NCI-H1092 (cell line): Measurements from ENCODE around the gene LONP2.

Experiments used
- DNase-seq: peaks from one replicate; lab custom pipeline; 2025; lab: John Stamatoyannopoulos, UW

The LONP2 gene, protein sequence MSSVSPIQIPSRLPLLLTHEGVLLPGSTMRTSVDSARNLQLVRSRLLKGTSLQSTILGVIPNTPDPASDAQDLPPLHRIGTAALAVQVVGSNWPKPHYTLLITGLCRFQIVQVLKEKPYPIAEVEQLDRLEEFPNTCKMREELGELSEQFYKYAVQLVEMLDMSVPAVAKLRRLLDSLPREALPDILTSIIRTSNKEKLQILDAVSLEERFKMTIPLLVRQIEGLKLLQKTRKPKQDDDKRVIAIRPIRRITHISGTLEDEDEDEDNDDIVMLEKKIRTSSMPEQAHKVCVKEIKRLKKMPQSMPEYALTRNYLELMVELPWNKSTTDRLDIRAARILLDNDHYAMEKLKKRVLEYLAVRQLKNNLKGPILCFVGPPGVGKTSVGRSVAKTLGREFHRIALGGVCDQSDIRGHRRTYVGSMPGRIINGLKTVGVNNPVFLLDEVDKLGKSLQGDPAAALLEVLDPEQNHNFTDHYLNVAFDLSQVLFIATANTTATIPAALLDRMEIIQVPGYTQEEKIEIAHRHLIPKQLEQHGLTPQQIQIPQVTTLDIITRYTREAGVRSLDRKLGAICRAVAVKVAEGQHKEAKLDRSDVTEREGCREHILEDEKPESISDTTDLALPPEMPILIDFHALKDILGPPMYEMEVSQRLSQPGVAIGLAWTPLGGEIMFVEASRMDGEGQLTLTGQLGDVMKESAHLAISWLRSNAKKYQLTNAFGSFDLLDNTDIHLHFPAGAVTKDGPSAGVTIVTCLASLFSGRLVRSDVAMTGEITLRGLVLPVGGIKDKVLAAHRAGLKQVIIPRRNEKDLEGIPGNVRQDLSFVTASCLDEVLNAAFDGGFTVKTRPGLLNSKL

DNA sequence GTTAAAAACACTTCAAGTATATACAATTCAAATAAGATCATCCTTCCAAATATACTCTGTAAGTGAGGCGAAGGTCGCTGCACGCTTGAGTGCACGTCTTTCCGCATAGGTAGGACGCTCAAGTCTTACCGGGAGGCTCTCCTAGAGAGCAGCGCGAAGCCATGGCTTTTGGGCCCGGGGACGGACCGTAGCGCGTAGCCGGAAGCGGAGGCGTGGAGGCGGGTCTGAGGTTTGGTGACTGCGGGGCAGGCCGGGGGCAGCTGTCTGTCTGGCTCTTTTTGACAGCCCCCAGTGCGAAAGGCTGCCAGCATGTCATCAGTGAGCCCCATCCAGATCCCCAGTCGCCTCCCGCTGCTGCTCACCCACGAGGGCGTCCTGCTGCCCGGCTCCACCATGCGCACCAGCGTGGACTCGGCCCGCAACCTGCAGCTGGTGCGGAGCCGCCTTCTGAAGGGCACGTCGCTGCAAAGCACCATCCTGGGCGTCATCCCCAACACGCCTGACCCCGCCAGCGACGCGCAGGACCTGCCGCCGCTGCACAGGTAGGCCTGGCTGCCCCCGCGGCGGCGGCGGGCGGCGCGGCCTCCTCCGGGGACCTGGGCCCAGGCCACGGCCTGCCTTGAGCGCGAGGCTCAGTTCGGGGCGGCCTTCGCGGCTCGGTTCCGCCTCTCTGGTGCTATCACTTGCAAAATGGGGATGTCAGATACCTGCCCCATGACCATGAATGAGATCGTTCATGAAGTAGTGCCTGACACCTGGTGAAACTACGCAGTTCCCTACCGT, at the start of gene LONP2:
Gene LONP2 (plus strand): TSS at position 221 of the 783 bp plus-strand sequence. CDS start 89 bp downstream, at position 310.
- peak; percentile 82 for DNase-seq

DNA sequence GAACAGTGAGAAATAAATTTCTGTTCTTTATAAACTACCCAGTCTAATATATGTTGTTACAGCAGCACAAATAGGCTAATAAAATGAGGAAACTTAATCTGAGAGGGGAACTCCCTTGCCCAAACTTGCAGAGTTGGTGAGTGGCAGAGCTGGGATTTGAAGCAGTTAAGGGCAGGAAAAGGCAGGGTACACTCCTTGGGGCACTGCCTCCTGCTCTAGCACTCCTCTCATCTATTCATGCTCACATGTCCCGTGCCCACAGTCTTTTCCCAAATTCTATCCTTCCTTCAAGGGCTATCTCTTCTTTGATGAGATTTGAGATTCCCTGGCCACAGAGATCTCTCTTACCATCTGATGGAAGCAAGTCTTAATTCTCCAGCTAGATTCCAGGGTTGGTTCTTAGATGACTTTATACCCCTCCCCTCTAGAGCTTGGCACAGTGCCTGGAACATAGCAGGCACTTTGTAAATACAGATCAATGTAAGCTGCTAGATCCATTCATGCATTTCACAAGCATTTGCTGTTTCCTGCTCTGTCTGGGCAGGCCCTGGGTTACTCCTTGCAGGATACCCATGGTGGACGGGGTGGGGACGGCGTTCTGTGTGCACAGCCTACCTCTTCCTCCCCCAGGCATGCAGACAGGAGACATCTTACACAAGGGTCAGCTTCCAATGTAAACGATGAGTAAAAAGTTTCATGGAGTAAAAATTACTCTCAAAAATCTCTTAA, 49.1 kb upstream of the LONP2 start:
- DNase-seq = peak; percentile 34

DNA sequence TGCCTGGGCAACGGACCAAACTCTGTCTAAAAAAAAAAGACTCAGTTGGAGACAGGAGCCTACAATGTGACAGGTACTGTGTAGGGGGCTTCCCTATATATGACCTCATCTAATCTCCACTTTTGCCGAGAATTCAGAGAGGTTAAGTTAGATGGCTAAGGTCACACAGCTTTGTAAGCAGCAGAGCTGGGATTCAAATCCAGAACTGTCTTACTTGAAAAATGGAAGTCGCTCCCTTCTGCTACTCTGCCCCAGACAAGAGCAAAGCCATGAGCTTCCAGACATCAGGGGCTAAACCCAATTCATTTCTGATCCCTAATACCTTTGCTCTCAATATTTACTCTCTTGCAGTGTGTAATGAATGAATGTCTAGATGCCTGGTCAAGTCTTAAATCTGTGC, 46.8 kb upstream of the LONP2 start:
- DNase-seq = no peak

DNA sequence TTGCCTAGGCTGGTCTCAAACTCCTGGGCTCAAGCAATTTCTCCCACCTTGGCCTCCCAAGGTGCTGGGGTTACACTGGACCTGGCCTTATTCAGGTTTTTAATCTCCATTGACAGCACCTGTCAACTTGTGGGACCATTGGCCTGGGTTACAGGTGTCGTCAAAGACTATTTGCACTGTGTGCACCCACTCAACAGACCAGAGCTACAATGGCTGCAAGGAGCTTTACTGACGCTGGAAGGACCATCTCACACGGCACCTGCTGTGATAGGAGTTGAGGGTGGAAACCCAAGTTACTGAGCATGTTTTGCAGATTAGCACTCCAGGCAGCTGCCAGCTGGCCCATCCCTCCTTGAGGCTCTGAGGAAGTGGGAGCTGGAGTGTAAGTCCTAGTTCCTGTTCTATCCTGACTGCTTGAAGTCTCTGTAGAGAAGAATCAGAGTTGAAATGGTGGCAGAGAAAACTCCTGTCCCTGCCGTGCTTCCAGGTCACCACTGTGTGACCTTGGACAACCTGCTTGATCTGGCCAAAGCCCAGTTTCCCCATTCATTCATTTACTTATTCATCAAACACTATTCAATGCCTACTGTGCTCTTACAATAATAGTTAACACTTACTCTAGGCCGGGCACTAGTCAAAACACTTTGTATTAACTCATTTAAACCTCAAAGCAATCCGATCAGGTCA, 42.4 kb upstream of the LONP2 start:
- DNase-seq = no peak

DNA sequence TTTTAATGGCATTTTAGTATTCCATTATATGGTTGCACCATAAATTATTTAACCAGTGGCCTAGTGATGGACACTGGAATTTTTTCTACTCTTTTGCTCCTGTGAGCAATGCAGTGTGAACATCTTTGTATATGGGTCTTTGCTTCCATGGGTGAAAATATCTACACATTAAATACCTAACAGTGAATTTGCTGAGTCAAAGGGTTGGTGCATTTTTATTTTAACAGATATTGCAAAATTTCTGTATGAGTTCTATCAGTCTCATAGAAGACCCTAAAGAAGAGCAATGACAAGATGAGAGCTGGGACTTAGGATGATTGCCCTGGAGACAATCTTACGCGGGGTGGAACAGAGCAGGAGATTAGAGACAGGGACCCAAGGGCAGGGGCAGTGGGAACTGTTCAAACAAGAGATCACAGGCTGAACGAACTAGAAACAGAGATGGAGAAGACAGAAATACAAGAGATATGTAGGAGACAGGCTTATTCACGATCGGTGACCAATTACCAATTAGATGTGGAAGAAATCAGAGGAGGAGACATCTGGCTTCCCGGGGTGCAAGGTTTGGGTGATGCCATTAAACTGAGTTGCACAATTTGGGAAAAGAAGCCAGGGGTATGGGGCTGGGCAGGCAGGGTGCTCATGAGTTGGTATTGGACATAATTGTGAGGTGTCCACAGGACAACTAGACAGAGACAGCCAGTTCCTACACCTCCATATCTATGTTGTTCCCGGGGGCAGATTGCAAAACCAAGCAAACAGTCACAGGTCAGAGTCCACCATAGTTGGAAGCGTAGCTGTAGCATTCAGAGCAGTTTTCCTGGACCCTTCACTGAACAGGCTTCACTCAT, 39.9 kb upstream of the LONP2 start:
- DNase-seq = no peak

DNA sequence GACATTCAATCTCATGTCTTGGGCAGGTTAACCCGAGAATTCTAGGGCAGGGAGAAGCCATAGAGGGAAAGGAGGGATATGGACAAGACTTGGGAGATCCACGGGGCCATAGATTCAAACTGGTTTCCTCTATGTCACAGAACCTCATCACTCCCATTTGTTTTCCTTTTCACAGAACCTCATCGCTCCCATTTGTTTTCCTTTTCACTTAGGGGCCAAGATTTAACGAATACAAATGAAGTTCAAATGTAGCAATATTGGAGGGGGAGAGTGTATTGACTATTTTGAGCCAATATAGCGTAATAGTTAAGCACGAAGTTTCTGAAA, 39.3 kb upstream of the LONP2 start:
- DNase-seq = no peak

DNA sequence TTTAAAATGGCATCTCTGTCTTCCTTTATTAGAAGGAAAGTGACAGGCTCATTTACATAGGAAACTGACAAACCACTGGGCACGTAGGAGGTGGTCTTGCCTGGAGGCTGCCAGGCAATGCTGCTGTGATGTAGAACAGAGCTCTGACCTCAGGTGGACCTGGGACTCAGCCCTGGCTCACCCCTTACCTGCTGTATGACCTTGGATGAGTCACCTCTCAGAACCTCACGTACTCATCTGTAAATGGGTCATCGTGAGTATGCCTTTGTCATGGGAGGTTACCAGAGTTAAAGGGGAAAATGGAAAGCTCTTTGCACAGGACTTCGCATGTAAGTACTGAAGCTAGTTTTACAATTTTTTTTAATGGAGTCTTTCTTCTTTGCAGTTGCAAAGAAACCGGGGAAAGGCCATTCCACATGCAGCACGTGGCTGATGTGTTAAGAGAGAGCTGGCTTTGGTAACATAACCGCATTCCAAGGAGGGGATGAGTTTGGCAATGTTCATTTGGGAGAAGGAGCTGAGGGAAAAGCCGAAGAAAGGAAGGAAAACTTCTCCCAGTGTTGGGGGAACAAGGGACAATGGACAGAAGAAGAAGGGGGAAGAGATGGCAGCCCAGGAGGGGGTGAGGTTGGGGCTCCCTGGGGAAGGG, 37.4 kb upstream of the LONP2 start:
- DNase-seq = no peak

DNA sequence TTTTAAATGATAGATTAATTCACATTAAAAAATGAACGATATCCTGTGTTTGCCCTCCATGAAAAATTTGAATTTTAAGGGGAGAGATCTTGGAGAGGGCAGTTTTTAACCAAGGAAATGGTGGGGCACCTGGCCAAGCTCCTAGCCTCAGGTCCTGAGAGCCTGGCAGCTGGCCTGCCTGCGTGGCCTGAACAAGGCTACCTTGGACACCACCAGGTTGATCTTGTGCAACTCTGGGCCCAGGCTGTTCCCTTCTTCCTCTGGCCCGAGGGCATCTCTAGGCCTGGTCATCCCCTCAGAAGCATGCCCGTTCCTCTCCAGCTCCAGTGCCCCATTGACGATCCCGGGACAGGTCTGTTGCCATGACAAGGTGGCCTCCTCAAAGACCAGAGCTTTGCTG, 33.4 kb upstream of the LONP2 start:
- DNase-seq = no peak

DNA sequence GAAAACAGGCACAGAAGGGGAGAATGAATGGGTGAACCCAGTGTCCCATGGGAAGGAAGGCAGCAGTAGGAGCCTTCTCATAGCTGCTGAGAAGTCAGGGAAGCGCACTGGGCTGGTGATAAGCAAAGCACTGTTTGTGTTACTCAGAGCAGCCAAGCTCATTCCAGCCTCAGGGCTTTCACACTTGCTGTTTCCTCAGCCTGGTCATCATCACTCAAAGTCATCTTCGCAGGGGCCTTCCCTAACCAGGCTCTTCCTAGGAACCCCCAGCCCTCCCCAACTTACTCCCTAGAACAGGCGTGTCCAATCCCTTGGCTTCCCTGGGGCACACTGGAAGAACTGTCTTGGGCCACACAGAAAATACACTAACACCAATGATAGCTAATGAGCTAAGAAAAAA, 32.1 kb upstream of the LONP2 start:
- no peak for DNase-seq

DNA sequence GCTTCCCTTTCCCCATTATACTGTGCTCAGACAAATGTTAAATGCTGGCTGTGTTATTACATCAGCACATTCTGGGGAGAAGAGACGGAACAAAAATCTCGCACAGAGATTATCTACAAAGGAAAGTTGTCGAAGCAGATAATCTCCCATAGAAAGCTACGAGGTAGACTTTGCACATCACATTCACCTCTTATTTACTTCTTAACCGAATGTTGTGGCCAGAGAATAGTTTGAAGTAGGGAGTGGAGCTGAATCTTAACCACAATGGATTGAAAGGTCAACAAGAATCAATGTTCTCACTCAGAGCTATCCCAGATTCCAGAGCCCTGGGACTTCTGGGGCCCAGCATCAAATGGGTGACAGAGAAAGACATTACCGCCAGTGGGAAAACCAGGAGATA, 28.4 kb upstream of the LONP2 start:
- DNase-seq = no peak

DNA sequence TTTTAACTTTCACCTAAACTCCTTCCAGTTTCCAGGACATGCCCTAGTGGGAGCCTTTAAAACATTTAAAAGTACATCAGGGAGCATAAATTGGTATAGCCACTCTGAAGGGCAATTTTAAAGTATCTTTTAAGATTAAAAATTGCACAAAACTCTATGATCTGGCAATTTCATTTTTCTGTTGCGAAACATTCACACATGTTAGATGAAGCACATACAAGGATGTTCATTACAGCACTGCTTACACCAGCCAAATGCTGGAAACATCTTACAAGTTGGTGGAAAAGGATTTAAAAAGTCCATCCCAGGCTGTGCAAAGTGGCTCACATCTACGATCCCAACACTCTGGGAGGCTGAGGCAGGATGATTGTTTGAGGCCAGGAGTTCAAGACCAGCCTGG, 26.4 kb upstream of the LONP2 start:
- no peak for DNase-seq

DNA sequence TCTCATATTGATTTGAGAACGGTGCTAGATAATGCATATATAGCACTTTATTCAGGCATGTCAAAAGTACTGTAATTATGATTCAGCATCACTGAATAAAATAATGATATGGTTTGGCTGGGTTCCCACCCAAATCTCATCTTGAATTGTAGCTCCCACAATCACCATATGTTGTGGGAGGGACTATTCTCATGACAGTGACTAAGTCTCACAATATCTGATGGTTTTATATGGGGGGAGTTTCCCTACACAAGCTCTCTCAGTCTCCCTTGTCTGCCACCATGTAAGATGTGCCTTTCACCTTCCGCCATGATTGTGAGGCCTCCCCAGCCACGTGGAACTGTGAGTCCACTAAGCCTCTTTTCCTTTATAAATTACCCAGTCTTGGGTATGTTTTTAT, 25.6 kb upstream of the LONP2 start:
- DNase-seq = no peak

DNA sequence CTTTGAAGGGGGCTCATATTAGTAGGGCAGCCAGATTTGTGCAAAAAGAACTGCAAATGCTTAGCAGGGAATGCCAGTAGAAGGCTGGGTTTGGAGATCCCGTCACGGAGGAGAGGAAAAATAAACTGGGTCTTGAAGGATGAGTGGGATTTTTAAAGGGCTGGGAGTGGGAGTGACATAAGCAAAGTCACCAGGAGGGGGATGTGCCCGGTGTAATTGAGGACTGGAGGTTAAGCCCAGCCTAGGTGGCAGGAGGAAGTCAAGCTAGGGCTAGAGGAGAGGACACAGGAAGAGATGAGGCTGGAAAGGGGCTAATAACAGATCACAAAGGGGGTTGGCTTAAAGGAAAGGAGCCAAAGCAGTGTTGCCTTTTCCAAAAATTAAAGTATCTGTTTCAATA, 23.2 kb upstream of the LONP2 start:
- DNase-seq = no peak

DNA sequence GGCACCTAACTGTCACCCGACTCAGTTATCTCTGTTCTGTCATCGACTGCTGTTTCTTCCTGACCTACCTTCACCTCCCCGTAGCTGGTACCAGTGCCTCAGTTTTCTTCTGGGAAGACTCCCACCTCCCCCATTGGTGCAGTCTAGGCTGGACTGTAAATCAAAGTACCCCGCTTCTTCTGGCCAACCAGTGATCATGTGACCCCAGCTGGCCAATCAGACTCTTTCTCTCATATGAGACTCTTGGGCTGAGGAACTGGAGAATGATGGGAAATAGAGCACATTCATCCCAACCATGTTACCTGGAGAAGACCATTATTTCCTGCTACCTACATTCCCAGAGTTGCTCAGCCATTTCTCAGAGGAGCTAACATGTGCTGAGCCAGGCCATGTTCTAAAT, 20.6 kb upstream of the LONP2 start:
- DNase-seq = no peak

DNA sequence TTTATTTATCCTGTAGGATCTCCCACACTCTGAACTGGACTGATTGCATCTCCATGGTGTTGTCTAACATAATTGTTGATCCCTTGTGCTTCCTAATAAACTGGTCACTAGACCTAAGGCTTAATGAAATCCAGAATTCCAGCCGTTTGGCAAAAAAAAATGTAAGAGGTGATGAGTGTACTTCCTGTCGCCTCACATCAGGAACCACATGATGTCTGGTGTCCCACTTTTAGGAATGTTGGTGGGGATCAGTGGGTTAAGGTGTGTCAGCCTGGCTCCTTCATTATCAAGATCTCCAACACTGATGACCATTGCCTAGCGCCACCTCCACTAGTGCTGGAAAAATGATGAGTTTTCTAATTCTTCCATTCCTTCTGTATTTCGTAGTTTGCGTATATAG, 18.6 kb upstream of the LONP2 start:
- no peak for DNase-seq

DNA sequence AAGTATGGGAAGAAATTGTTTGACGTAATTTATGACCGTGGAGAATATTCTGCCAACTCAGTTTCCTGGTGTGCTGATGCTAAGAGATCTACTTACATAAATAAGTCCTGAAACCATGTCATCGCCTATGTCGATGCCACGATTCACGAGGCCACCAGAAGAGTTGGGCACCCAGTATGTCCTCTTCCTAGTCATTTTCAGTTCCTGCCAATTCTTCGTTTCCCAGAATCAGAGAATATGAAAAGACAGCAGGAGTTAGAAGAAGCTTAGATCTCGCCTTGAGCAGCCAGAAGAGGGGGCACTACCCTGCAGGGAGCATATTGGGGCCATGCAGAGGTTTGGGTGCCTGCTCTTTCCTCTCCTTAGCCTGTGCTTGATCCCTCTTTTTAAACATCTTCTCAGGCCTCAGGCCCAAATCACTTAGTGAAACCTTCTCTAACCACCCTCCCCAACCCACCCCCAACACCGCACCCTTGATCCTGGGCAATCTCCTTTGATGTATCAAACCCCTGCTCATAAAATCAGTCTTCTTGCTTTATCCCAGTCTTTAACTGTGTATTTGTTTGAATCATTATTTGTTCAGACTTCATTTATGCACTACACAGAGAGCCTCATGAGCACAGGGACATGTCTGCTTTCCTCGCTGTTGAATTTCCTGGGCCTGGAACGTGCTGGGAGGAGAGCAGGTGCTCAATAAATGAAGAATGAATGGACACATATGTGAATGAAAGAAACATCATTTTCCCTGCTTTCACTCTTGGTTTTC, 12.2 kb upstream of the LONP2 start:
- no peak for DNase-seq

DNA sequence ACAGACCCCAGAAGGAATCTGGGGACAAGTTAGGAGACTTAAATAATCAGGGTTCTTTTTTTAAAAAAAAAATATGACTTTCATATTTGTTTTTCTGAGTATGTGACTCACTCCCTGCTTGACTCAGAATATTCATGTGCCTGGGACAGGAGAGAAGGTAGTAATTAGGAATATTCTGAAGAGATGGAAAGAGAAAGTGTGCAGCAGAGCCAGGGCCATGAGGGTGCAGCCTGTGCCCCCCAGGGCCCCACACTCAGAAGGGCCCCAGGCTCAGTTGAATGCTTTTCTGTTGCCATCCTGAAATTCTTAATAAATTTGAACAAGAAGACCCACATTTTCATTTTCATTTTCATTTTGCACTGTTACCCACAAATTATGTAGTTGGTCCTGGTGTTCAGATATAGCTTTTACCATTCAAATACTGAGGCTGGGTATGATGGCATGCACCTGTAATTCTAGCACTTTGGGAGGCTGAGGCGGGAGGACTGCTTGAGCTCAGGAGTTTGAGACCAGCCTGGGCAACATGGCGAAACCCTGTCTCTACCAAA, 11.5 kb upstream of the LONP2 start:
- no peak for DNase-seq

DNA sequence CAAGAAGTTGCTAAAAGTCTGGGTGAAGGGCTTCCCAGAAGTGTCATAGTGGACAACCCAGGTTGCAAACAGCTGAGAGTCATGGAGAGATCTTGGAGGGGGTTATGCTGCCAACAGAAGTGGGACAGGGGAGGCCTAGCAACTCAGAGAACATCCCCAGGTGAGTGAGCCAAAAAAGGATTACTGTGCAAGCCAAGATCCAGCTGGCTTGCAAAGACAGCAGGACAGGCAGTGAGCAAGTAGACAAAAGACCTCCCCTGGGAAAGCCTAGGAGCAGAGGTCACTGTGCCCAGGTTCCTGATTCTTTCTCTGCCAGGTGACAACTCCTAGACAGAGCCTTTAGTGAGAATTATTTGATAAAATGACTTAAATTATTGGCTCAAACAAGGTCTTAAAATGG, 9.5 kb upstream of the LONP2 start:
- DNase-seq = no peak

DNA sequence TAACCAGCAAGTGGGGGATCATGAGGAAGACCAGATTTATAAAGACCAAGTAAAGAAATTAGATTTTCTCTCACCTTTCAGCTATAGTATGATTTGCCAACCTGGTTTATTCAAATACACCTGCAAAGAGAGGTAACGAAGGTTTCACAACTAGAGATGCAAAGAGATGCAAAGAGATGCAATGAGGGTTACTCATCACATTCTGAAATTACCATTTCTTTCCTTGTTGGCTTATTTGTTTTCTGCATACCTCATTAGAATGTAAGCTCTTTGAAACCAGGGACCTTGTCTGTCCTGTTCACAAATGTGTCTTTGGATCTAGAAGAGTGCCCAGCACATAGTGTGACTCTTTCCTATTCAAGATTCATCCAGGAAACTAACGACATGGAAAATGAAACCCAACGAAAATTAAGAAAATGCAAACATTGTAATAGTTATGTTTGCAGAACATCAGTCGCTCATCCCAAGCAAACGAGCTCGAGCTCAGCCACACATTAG, 9.0 kb upstream of the LONP2 start:
- DNase-seq = no peak
